ENCODE measurements around the gene TMEM87B.
A peak's percentile ranks its signal among the peaks of the same experiment; 100 is the strongest.

TMEM87B gene

DNA sequence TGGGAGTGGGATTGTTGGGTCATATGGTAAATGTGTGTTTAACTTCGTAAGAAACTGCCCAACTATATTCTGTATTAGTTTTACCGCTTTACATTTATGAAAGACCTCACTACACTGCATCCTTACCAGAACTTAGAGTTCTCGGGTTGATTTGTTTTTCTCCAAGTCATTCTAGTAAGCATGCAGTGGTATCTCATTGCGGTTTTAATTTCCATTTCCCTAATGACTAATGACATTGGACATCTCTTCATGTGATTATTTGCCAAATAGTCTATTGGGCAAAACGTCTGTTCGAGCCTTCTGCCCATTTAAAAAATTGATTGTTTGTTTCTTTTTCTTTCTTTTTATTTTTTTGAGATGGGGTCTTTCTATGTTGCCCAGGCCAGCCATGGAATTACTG, 89.9 kb downstream of the TMEM87B start:
- no peak overlapping the region for H3K27ac ChIP-seq
- H3K36me3 ChIP-seq: no peaks in the 10 kb centered on the region
- intact Hi-C loops (cut with DNase I; ENCODE audit: low total_unique reads): no loop called here
- no peaks in the 10 kb centered on the region for H3K27me3 ChIP-seq
- H3K4me3 ChIP-seq: no peak overlapping the region
- H3K4me1 ChIP-seq: peaks cover 0 to 15% (median 4%) of the 10 kb centered on the region in 4 donors
- no peak for DNase-seq
- H3K9me3 ChIP-seq: no peaks in the 10 kb centered on the region
- TF ChIP-seq, protein P1, sequence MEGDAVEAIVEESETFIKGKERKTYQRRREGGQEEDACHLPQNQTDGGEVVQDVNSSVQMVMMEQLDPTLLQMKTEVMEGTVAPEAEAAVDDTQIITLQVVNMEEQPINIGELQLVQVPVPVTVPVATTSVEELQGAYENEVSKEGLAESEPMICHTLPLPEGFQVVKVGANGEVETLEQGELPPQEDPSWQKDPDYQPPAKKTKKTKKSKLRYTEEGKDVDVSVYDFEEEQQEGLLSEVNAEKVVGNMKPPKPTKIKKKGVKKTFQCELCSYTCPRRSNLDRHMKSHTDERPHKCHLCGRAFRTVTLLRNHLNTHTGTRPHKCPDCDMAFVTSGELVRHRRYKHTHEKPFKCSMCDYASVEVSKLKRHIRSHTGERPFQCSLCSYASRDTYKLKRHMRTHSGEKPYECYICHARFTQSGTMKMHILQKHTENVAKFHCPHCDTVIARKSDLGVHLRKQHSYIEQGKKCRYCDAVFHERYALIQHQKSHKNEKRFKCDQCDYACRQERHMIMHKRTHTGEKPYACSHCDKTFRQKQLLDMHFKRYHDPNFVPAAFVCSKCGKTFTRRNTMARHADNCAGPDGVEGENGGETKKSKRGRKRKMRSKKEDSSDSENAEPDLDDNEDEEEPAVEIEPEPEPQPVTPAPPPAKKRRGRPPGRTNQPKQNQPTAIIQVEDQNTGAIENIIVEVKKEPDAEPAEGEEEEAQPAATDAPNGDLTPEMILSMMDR (IDR thresholded peaks at IDR 0.05): no peak

DNA sequence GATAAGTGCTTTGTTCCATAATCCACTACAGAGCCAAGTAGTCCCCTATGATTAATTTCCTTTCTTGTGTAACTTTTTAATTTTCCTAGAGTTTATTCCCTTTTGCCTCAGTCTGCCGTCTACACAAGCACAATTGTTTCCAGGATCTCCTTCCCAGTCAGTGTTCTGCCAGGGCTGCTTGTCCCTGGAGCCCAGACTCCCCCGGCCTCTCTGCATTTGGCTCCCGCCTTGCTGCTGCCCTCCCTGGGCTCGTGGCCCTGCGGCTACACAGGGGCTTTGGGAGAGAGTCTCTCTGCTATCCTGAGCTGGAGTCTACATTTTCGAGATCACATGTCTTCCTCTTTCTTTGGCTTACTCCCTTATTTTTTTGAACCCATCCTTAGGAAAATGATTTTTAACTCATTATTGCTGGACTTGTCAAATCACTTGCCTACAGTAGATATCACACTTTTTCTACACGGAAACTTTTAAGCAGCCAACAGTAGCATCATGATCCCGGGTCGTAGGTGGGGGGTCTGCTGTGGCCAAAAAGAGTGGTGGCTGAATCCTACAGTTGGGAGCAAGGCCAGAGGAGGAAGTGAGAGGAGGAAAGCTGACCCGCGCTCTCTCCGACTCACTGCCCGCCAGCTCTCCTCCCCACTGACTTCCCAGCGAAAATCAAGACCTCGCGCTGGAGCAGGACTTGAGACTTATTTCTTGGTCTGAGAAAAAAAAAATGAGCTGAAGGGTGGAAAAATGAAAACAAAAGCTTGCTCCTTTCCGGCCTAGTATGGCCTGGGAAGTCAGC, 92.5 kb downstream of the TMEM87B start:
- TF ChIP-seq, protein P1 (IDR thresholded peaks at IDR 0.05): no peak
- intact Hi-C loops (cut with DNase I; ENCODE audit: low total_unique reads): no loop called here
- Histone ChIP-seq H3K4me1 (peaks cover 0 to 22% (median 1%) of the 10 kb centered on the region in 4 donors), H3K36me3 (no peaks in the 10 kb centered on the region), H3K9me3 (no peaks in the 10 kb centered on the region), H3K27me3 (no peaks in the 10 kb centered on the region), H3K4me3 (no peak overlapping the region), H3K27ac (peak overlapping the region in 1 of 2 donors; percentile 33)
- peak in 1 of 2 donors; percentile 62 for DNase-seq

DNA sequence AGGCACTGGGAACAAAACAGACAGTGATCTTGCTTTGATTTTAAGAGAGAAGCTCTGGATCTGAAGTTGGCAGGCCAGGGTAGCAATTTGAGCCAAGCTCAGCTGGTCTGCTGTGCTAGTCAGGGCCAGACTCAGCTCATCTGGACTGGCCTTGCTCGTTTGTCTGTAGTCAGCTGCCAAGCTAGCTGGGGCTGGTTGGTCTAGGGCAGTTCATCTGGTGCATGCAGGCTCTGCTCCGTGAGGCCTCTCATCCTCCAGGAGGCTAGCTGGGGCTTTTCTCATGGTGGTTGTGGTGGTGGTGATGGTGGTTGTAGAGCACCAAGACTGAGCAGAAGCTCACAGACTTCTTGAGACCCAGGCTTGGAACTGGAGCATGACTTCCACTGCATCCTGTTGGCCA, 93.4 kb downstream of the TMEM87B start:
- no peaks in the 10 kb centered on the region for H3K9me3 ChIP-seq
- TF ChIP-seq, protein P1 (IDR thresholded peaks at IDR 0.05): no peak
- no peaks in the 10 kb centered on the region for H3K36me3 ChIP-seq
- H3K27ac ChIP-seq: no peak overlapping the region
- H3K4me1 ChIP-seq: peaks cover 0 to 21% (median 0%) of the 10 kb centered on the region in 4 donors
- H3K27me3 ChIP-seq: no peaks in the 10 kb centered on the region
- no peak overlapping the region for H3K4me3 ChIP-seq
- intact Hi-C loops (cut with DNase I; ENCODE audit: low total_unique reads): no loop called here
- peak in 1 of 2 donors; percentile 34 for DNase-seq

DNA sequence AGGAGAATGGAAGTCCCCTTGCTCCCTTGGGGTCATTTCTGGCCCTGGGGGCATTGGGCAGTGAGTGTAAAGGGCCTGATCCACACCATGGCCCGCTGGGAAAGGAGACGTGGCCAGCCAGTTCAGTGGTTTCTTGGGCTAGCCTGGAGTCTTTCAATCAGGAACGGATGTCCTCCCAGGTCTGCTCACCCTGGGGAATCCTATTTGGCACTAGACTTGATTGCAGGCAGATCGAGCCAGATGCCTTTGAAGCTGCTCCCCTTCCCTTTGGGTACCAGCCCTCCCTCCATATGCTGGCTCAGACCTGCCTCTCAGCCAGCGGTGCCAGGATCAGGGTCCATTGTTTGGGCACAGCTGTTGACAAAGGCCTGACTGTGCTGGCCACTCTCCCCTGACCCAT, 94.1 kb downstream of the TMEM87B start:
- H3K36me3 ChIP-seq: no peaks in the 10 kb centered on the region
- H3K27me3 ChIP-seq: no peaks in the 10 kb centered on the region
- H3K4me3 ChIP-seq: no peak overlapping the region
- no peaks in the 10 kb centered on the region for H3K9me3 ChIP-seq
- TF ChIP-seq, protein P1 (IDR thresholded peaks at IDR 0.05): no peak
- peak in 1 of 2 donors; percentile 61 for DNase-seq
- intact Hi-C loops (cut with DNase I; ENCODE audit: low total_unique reads): no loop called here
- no peak overlapping the region for H3K27ac ChIP-seq
- peaks cover 0 to 14% (median 0%) of the 10 kb centered on the region in 4 donors for H3K4me1 ChIP-seq

DNA sequence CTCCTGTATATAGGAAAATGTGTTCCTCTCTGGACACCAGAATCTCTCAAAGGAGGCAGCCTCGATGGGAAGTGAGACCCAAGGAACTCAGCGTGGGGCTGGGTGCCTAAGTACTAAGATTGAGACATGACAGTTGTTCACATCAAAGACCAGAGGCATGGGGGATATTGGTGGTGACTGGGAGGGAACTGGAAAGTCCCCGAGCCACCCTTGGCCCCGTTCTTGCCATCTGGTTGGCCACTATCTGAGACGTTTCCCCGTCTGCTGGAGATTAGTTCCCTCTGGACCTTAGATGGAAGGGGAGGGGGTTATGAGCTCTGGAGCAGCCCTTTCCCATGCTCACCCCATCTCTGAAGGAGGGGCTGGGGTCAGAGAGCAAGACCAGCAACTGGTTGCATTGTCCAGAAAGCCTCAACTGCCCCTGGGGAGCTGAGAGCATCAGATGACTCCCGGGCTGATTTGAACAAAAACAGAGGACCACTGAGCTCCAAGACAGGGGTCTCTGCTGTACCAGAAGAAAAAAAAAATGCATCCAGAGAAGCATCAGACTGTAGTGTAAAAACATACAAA, 94.9 kb downstream of the TMEM87B start:
- peak in 1 of 2 donors; percentile 20 for DNase-seq
- Histone ChIP-seq H3K36me3 (no peaks in the 10 kb centered on the region), H3K4me1 (peaks cover 0 to 14% (median 0%) of the 10 kb centered on the region in 4 donors), H3K27me3 (no peaks in the 10 kb centered on the region), H3K9me3 (no peaks in the 10 kb centered on the region), H3K4me3 (no peak overlapping the region), H3K27ac (peak overlapping the region in 1 of 2 donors; percentile 48)
- intact Hi-C loops (cut with DNase I; ENCODE audit: low total_unique reads): no loop called here
- TF ChIP-seq, protein P1 (IDR thresholded peaks at IDR 0.05): no peak
